Erythroblast (primary cell): ENCODE results near the gene DNMT3L.
"Not testable (repeated sequence)": the region's sequence is repeated elsewhere in the genome, so short reads cannot be mapped to it uniquely, and the experiment has no call there.

Source experiments
- GATA1 ChIP-seq: IDR thresholded peaks from 2 replicates; pipeline ENCODE4 v1.6.1; 2011; ENCODE audit warnings: low read depth, mild to moderate bottlenecking, control low read depth, low read length, moderate library complexity
- POLR2A ChIP-seq: IDR thresholded peaks from 2 replicates; pipeline ENCODE4 v1.6.1; 2011; ENCODE audit warnings: mild to moderate bottlenecking, low read length

DNA sequence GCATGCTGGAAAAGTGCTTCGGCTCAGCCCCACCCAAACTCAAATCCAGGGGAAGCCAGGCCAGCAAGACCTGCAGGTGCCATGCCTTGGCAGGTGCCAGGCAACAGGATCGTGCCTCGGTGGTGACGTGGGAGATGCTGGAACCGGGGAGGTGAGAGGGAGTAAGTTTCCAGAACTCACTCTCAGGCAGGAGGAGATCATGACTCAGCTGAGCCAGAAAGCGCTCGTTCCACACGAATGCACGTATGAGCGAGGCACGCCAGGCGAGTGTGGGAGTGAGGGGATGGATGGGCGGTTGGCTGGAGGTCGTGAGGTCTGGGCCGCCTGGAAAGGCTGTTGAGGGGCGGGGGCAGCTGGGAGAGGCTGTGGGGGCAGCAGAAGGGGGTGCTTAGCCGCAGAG, 13.8 kb downstream of the DNMT3L start:
- not testable (repeated sequence) for TF ChIP-seq POLR2A, GATA1
